Measurements from ENCODE around the gene ADGRG1.

Gene ADGRG1

DNA sequence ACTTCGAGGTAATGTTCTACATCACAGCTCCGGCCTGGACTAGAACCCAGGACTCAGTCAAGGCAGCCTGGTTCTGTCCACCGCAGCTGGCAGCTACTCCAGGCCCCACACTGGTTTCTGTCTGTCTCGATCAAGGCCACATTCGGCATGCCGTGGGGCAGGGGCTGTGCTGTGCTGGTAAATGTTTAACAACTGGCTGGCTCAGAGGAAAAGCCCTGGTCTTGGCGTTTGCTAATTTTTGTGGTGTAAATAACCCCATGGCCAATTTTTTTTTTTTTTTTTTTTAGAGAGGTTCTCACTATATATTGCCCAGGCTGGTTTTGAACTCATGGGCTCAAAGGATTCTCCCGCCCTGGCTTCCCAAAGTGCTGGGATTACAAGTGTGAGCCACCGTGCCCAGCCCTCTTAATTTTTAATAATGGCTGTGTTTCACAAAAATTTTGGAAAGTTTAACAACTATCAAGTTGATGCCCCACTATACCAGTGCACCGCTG lies 65.8 kb downstream of the ADGRG1 start:
- no peaks in the 10 kb centered on the region for H3K9me3 ChIP-seq (ENCODE audit: insufficient read depth, low read length, severe bottlenecking)
- no peak overlapping the region for H3K27ac ChIP-seq (ENCODE audit: low read length)
- DNase-seq = no peak
- H3K27me3 ChIP-seq (ENCODE audit: insufficient read depth, low read length, poor library complexity) = no peaks in the 10 kb centered on the region
- H2AFZ ChIP-seq (ENCODE audit: low read depth, low read length) = no peak overlapping the region
- no peak overlapping the region for H3K4me3 ChIP-seq (ENCODE audit: low read depth in 1 of 2, low read length in 2 of 2)
- no peaks in the 10 kb centered on the region for H3K36me3 ChIP-seq (ENCODE audit: insufficient read depth, low read length)
- no peaks in the 10 kb centered on the region for H3K79me2 ChIP-seq (ENCODE audit: insufficient read depth, low read length)
- no peak overlapping the region for H3K4me2 ChIP-seq (ENCODE audit: insufficient read depth, low read length)
- H4K20me1 ChIP-seq (ENCODE audit: insufficient read depth, low read length) = no peaks in the 10 kb centered on the region
- no peak for ATAC-seq (ENCODE audit: insufficient read depth, low read depth)
- TF ChIP-seq CTCF (IDR thresholded peaks at IDR 0.05; ENCODE audit: borderline replicate concordance, extremely low read depth, low read length, poor library complexity, severe bottlenecking) (no peak), EZH2 (IDR thresholded peaks at IDR 0.05; ENCODE audit: borderline replicate concordance, low read depth, low read length, severe bottlenecking) (no peak)
- peaks cover 21% of the 10 kb centered on the region for H3K4me1 ChIP-seq (ENCODE audit: insufficient read depth, low read length)
- H3K9ac ChIP-seq (ENCODE audit: low read depth, low read length) = no peak overlapping the region

DNA sequence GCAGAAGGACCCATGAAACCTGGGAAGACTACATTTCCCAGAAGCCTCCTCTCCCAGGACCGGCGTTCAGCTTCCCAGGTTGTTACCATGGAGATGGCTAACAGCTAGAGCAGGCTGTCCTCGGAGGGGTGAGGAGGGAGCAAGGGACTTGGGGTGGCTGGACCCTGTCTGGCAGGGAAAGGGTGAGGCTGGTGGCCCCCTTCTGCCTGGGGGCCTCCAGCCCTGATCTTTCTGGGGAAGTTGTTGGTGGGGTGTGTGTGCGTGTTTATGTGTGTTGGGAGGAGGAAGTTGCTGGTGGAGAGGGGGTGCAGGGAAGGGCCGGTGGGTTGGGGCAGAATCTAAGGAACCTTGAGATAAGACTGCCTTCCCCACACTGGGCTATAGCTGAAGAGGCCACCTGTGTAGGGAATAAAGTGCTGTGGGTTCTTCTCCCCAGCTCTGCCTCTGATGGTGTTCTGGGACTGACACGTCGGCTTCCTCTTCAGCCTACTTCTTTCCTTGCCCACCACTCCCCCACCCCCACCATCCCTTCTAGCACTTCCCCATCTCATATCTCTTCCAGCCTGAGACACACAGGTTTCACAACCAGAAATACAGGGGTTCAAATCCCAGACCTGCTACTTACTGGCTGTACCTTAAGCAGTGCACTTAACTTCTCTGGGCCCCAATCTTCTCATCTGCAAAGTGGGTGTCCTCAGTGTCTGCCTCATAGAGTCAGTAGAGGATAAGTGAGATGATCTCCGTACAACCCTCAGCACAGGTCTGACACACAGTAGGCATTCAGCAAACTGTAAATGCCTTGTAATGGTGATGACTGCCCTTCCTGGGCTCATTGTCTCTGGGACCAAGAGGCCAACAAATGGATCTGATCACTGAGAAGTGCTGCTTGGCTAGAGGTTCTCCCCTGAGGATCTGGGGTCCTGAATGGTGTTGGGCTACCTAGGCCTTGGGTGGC lies 66.6 kb downstream of the ADGRG1 start, which contains the start of gene DRC7:
TSS of gene DRC7 (plus strand) at position 82 of the 955 bp plus-strand sequence. CDS start 3,144 bp downstream, outside the sequence.
- DNase-seq (peak; percentile 45), ATAC-seq (ENCODE audit: insufficient read depth, low read depth) (0 out of 3 replicates have a peak, but pooled peaks have one; percentile 13)
- Histone ChIP-seq H3K9me3 (ENCODE audit: insufficient read depth, low read length, severe bottlenecking) (no peaks in the 10 kb centered on the region), H2AFZ (ENCODE audit: low read depth, low read length) (peak within 1 kb of the TSS; percentile 45; the same call in 1 of the 2 replicates), H3K36me3 (ENCODE audit: insufficient read depth, low read length) (no peaks in the 10 kb centered on the region), H3K79me2 (ENCODE audit: insufficient read depth, low read length) (no peaks in the 10 kb centered on the region), H3K4me1 (ENCODE audit: insufficient read depth, low read length) (peaks cover 13% of the 10 kb centered on the region), H4K20me1 (ENCODE audit: insufficient read depth, low read length) (no peaks in the 10 kb centered on the region), H3K27ac (ENCODE audit: low read length) (no peak within 1 kb of the TSS), H3K4me3 (ENCODE audit: low read depth in 1 of 2, low read length in 2 of 2) (no peak within 1 kb of the TSS), H3K27me3 (ENCODE audit: insufficient read depth, low read length, poor library complexity) (no peaks in the 10 kb centered on the region), H3K9ac (ENCODE audit: low read depth, low read length) (no peak within 1 kb of the TSS), H3K4me2 (ENCODE audit: insufficient read depth, low read length) (peak within 1 kb of the TSS; percentile 49)
- no peak for TF ChIP-seq CTCF (IDR thresholded peaks at IDR 0.05; ENCODE audit: borderline replicate concordance, extremely low read depth, low read length, poor library complexity, severe bottlenecking)
- no peak for TF ChIP-seq EZH2 (IDR thresholded peaks at IDR 0.05; ENCODE audit: borderline replicate concordance, low read depth, low read length, severe bottlenecking)

DNA sequence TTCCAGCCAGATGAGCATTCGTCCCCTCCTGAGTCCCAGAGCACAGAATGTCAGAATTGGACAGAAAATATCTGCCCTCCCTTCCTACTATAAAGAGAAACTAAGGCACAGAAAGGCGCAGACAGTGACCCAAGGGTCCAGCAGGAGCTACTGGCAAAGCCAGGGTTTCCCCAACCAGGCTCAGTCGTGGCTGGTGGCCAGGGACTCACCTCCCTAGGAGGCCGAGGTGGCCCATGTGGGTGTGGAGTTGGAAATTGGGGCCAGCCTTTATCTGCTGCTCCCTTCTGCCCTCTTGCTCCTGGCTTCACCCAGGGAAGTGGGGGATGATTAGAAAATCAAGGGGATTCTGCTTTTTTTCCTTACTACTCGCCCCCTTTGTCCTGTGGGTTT lies 67.2 kb downstream of the ADGRG1 start:
- Histone ChIP-seq H3K4me1 (ENCODE audit: insufficient read depth, low read length) (peaks cover 8% of the 10 kb centered on the region), H3K27me3 (ENCODE audit: insufficient read depth, low read length, poor library complexity) (no peaks in the 10 kb centered on the region), H3K4me3 (ENCODE audit: low read depth in 1 of 2, low read length in 2 of 2) (no peak overlapping the region), H3K4me2 (ENCODE audit: insufficient read depth, low read length) (no peak overlapping the region), H4K20me1 (ENCODE audit: insufficient read depth, low read length) (no peaks in the 10 kb centered on the region), H3K27ac (ENCODE audit: low read length) (no peak overlapping the region), H3K79me2 (ENCODE audit: insufficient read depth, low read length) (no peaks in the 10 kb centered on the region), H2AFZ (ENCODE audit: low read depth, low read length) (no peak overlapping the region), H3K9ac (ENCODE audit: low read depth, low read length) (no peak overlapping the region), H3K36me3 (ENCODE audit: insufficient read depth, low read length) (no peaks in the 10 kb centered on the region), H3K9me3 (ENCODE audit: insufficient read depth, low read length, severe bottlenecking) (no peaks in the 10 kb centered on the region)
- no peak for TF ChIP-seq EZH2 (IDR thresholded peaks at IDR 0.05; ENCODE audit: borderline replicate concordance, low read depth, low read length, severe bottlenecking)
- TF ChIP-seq CTCF (IDR thresholded peaks at IDR 0.05; ENCODE audit: borderline replicate concordance, extremely low read depth, low read length, poor library complexity, severe bottlenecking) = no peak
- DNase-seq (no peak), ATAC-seq (ENCODE audit: insufficient read depth, low read depth) (no peak)

Measured in DND-41 (cell line).